ENCODE data around the gene CRYGA. TPM values are rescaled to one million over a fixed set of nuclear protein-coding genes. Genes with fewer than 3 reads are reported as not detected.

CRYGA gene
- total and polyA plus RNA-seq, 2 experiments from 2014 or later, result not detected

GRCh38 chr2:208156439-208156838, 7.0 kb downstream of the CRYGA start:
- Histone ChIP-seq H3K36me3 (ENCODE audit: low read depth) (no peaks in the 10 kb centered on the region), H2AFZ (no peak overlapping the region)
- 3 to 6% methylated on average over 2 of the region's 2 CpGs for WGBS, 2 experiments (ENCODE audit: low coverage in 1 of 2, low lambda C conversion rate in 2 of 2, missing lambda C conversion rate in 2 of 2)

GRCh38 chr2:208153156-208153555, 10.2 kb downstream of the CRYGA start:
- Histone ChIP-seq H3K9me2 (ENCODE audit: insufficient read depth) (no peaks in the 10 kb centered on the region), H3K9me3 (ENCODE audit: low read depth) (no peaks in the 10 kb centered on the region), H3K79me2 (ENCODE audit: insufficient read depth) (no peaks in the 10 kb centered on the region), H3K9ac (no peak overlapping the region), H3F3A (ENCODE audit: insufficient read depth) (no peaks in the 10 kb centered on the region), H2AFZ (no peak overlapping the region), H3K27ac (no peak overlapping the region), H3K4me1 (ENCODE audit: insufficient read depth) (no peaks in the 10 kb centered on the region), H3K36me3 (ENCODE audit: low read depth) (no peaks in the 10 kb centered on the region), H3K4me2 (ENCODE audit: unreplicated experiment) (no peak overlapping the region), H3K4me3 (no peak overlapping the region), H4K20me1 (ENCODE audit: insufficient read depth) (no peaks in the 10 kb centered on the region), H3K27me3 (replicated peaks; ENCODE audit: insufficient read depth) (no peaks in the 10 kb centered on the region; the same call in 1 of the 2 replicates)
- no peak for TF ChIP-seq EZH2 (IDR thresholded peaks at IDR 0.05; ENCODE audit: insufficient read depth, poor library complexity, severe bottlenecking)
- no peak for TF ChIP-seq EZH2phosphoT487 (IDR thresholded peaks at IDR 0.05; ENCODE audit: insufficient read depth, low read depth)
- no peak for DNase-seq
- in situ Hi-C loops (cut with MboI), result no loop called here

More at GRCh38 chr2:208156439-208156838, 7.0 kb downstream of the CRYGA start:
- H3K9me3 ChIP-seq (ENCODE audit: low read depth), result no peaks in the 10 kb centered on the region
- H3K4me3 ChIP-seq, result no peak overlapping the region
- TF ChIP-seq EZH2 (IDR thresholded peaks at IDR 0.05; ENCODE audit: insufficient read depth, poor library complexity, severe bottlenecking) (no peak), EZH2phosphoT487 (IDR thresholded peaks at IDR 0.05; ENCODE audit: insufficient read depth, low read depth) (no peak)
- no peaks in the 10 kb centered on the region for H3K79me2 ChIP-seq (ENCODE audit: insufficient read depth)
- H3K4me2 ChIP-seq (ENCODE audit: unreplicated experiment), result no peak overlapping the region
- H3K27me3 ChIP-seq (replicated peaks; ENCODE audit: insufficient read depth), result no peaks in the 10 kb centered on the region
- no peaks in the 10 kb centered on the region for H3K9me2 ChIP-seq (ENCODE audit: insufficient read depth)
- no peaks in the 10 kb centered on the region for H3F3A ChIP-seq (ENCODE audit: insufficient read depth)
- no peak for DNase-seq
- H3K9ac ChIP-seq, result no peak overlapping the region
- in situ Hi-C loops (cut with MboI), result no loop called here
- H4K20me1 ChIP-seq (ENCODE audit: insufficient read depth), result no peaks in the 10 kb centered on the region
- no peaks in the 10 kb centered on the region for H3K4me1 ChIP-seq (ENCODE audit: insufficient read depth)
- no peak overlapping the region for H3K27ac ChIP-seq

DNA sequence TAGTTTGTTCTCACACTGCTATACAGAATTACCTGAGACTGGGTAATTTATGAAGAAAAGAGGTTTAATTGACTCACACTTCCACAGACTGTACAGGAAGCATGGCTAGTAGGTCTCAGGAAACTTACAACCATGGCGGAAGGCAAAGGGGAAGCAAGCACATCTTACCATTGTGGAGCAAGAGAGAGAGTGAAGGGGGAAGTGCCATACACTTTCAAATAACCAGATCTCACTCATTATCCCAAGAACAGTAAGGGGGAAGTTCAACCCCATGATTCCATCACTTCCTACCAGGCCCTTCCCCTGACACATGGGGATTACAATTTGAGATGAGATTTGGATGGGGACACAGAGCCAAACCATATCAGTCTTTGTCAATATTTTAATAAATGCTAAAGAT, 12.4 kb downstream of the CRYGA start:
- TF ChIP-seq EZH2phosphoT487 (IDR thresholded peaks at IDR 0.05; ENCODE audit: insufficient read depth, low read depth) (no peak), EZH2 (IDR thresholded peaks at IDR 0.05; ENCODE audit: insufficient read depth, poor library complexity, severe bottlenecking) (no peak)
- in situ Hi-C loops (cut with MboI), result no loop called here
- H3K4me1 ChIP-seq (ENCODE audit: insufficient read depth), result no peaks in the 10 kb centered on the region
- no peak overlapping the region for H3K9ac ChIP-seq
- H3K27me3 ChIP-seq (replicated peaks; ENCODE audit: insufficient read depth), result no peaks in the 10 kb centered on the region; the same call in 1 of the 2 replicates
- no peak overlapping the region for H3K4me2 ChIP-seq (ENCODE audit: unreplicated experiment)
- WGBS, 2 experiments (ENCODE audit: low coverage in 1 of 2, low lambda C conversion rate in 2 of 2, missing lambda C conversion rate in 2 of 2), result 38 to 55% methylated on average over 1 of the region's 1 CpG
- H3K36me3 ChIP-seq (ENCODE audit: low read depth), result no peaks in the 10 kb centered on the region
- no peaks in the 10 kb centered on the region for H4K20me1 ChIP-seq (ENCODE audit: insufficient read depth)
- no peaks in the 10 kb centered on the region for H3K9me2 ChIP-seq (ENCODE audit: insufficient read depth)
- no peaks in the 10 kb centered on the region for H3K9me3 ChIP-seq (ENCODE audit: low read depth)
- H3K27ac ChIP-seq, result no peak overlapping the region
- no peak overlapping the region for H2AFZ ChIP-seq
- H3K4me3 ChIP-seq, result no peak overlapping the region
- no peaks in the 10 kb centered on the region for H3K79me2 ChIP-seq (ENCODE audit: insufficient read depth)
- H3F3A ChIP-seq (ENCODE audit: insufficient read depth), result no peaks in the 10 kb centered on the region
- no peak for DNase-seq

GRCh38 chr2:208150094-208150493, 13.3 kb downstream of the CRYGA start:
- TF ChIP-seq EZH2phosphoT487 (IDR thresholded peaks at IDR 0.05; ENCODE audit: insufficient read depth, low read depth) (no peak), EZH2 (IDR thresholded peaks at IDR 0.05; ENCODE audit: insufficient read depth, poor library complexity, severe bottlenecking) (no peak)
- H3F3A ChIP-seq (ENCODE audit: insufficient read depth), result no peaks in the 10 kb centered on the region

DNA sequence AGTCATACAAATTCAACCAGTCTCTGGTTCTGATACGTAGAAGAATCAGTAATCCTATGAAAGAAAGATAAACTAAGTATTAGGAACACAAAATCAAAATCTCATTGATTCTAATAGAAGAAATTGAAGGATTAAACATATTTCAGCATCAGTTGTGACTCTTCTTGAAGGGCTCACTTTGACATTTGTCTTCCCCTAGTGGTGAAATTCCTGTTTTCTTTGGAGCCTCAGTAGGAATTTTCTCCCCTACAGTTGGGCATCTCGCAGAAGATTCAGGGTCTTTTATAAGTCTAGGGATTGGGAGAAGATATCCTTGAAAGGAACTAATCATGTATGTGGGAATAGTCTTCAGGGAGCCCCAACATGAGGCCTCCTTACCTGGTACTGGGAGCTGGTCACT, 14.6 kb downstream of the CRYGA start:
- no peaks in the 10 kb centered on the region for H3K9me2 ChIP-seq (ENCODE audit: insufficient read depth)
- no peaks in the 10 kb centered on the region for H3F3A ChIP-seq (ENCODE audit: insufficient read depth)
- WGBS, 2 experiments (ENCODE audit: low coverage in 1 of 2, low lambda C conversion rate in 2 of 2, missing lambda C conversion rate in 2 of 2), result 21 to 23% methylated on average over 2 of the region's 2 CpGs
- no peak overlapping the region for H3K4me3 ChIP-seq
- H3K36me3 ChIP-seq (ENCODE audit: low read depth), result no peaks in the 10 kb centered on the region
- no peak for DNase-seq
- no peaks in the 10 kb centered on the region; the same call in 1 of the 2 replicates for H3K27me3 ChIP-seq (replicated peaks; ENCODE audit: insufficient read depth)
- H3K9ac ChIP-seq, result no peak overlapping the region
- no peaks in the 10 kb centered on the region for H3K79me2 ChIP-seq (ENCODE audit: insufficient read depth)
- in situ Hi-C loops (cut with MboI), result no loop called here
- no peaks in the 10 kb centered on the region for H4K20me1 ChIP-seq (ENCODE audit: insufficient read depth)
- no peak overlapping the region for H3K27ac ChIP-seq
- no peak overlapping the region for H3K4me2 ChIP-seq (ENCODE audit: unreplicated experiment)
- no peaks in the 10 kb centered on the region for H3K4me1 ChIP-seq (ENCODE audit: insufficient read depth)
- no peaks in the 10 kb centered on the region for H3K9me3 ChIP-seq (ENCODE audit: low read depth)
- TF ChIP-seq EZH2 (IDR thresholded peaks at IDR 0.05; ENCODE audit: insufficient read depth, poor library complexity, severe bottlenecking), result no peak
- no peak for TF ChIP-seq EZH2phosphoT487 (IDR thresholded peaks at IDR 0.05; ENCODE audit: insufficient read depth, low read depth)
- H2AFZ ChIP-seq, result no peak overlapping the region

More at GRCh38 chr2:208150094-208150493, 13.3 kb downstream of the CRYGA start:
- no peaks in the 10 kb centered on the region for H3K4me1 ChIP-seq (ENCODE audit: insufficient read depth)
- H3K4me3 ChIP-seq, result no peak overlapping the region
- no peaks in the 10 kb centered on the region; the same call in 1 of the 2 replicates for H3K27me3 ChIP-seq (replicated peaks; ENCODE audit: insufficient read depth)
- H3K27ac ChIP-seq, result no peak overlapping the region
- H3K4me2 ChIP-seq (ENCODE audit: unreplicated experiment), result no peak overlapping the region
- H3K9ac ChIP-seq, result no peak overlapping the region
- no peak overlapping the region for H2AFZ ChIP-seq
- H4K20me1 ChIP-seq (ENCODE audit: insufficient read depth), result no peaks in the 10 kb centered on the region
- H3K9me2 ChIP-seq (ENCODE audit: insufficient read depth), result no peaks in the 10 kb centered on the region
- no peaks in the 10 kb centered on the region for H3K36me3 ChIP-seq (ENCODE audit: low read depth)
- no peaks in the 10 kb centered on the region for H3K79me2 ChIP-seq (ENCODE audit: insufficient read depth)
- in situ Hi-C loops (cut with MboI), result no loop called here
- no peak for DNase-seq
- no peaks in the 10 kb centered on the region for H3K9me3 ChIP-seq (ENCODE audit: low read depth)
